GM20431 (cell line): ENCODE data around the gene ZNF765.
"Not testable (repeated sequence)": the region's sequence is repeated elsewhere in the genome, so short reads cannot be mapped to it uniquely, and the experiment has no call there.

Experiments used
- in situ Hi-C: fragments of 300-500 bp; cut with MseI, MboI; formaldehyde crosslinking; loops from one replicate; pipeline ENCODE4 v1.15.0; 2020; ENCODE audit warnings: low sequenced_read_pairs; ENCODE audit not compliant: unreplicated experiment

The ZNF765 gene

GRCh38 chr19:53394974-53395839 lies at the start of gene ZNF765:
Gene ZNF765 (plus strand): TSS chr19:53395149. CDS start chr19:53398016, 2,867 bp downstream.
- in situ Hi-C loops = no loop called here

- in situ Hi-C loops = no loop called here
Measured at GRCh38 chr19:53355739-53356138, 39.2 kb upstream of the ZNF765 start.

GRCh38 chr19:53357821-53358581 lies 36.9 kb upstream of the ZNF765 start:
- in situ Hi-C loops = no loop called here

GRCh38 chr19:53360056-53360455 lies 34.9 kb upstream of the ZNF765 start:
- in situ Hi-C loops = not testable (repeated sequence)

GRCh38 chr19:53365134-53365898 lies 29.6 kb upstream of the ZNF765 start, which contains the start of gene ZNF525:
Gene ZNF525 (plus strand): TSS chr19:53365705. CDS start chr19:53372282, 6,577 bp downstream.
- in situ Hi-C loops = no loop called here

- in situ Hi-C loops = no loop called here
Measured at GRCh38 chr19:53365899-53366493, 29.0 kb upstream of the ZNF765 start.

- in situ Hi-C loops = no loop called here
Measured at GRCh38 chr19:53372196-53372595, 22.8 kb upstream of the ZNF765 start.

- in situ Hi-C loops = no loop called here
Measured at GRCh38 chr19:53374288-53374687, 20.7 kb upstream of the ZNF765 start.

- in situ Hi-C loops = no loop called here
Measured at GRCh38 chr19:53374743-53375142, 20.2 kb upstream of the ZNF765 start.

GRCh38 chr19:53381376-53381775 lies 13.6 kb upstream of the ZNF765 start:
- in situ Hi-C loops = no loop called here

- in situ Hi-C loops = no loop called here
Measured at GRCh38 chr19:53388168-53388567, 6.8 kb upstream of the ZNF765 start.

GRCh38 chr19:53388904-53389303 lies 6.0 kb upstream of the ZNF765 start:
- in situ Hi-C loops = no loop called here

- in situ Hi-C loops = no loop called here
Measured at GRCh38 chr19:53389571-53389970, 5.4 kb upstream of the ZNF765 start.

GRCh38 chr19:53389978-53390377 lies 5.0 kb upstream of the ZNF765 start:
- in situ Hi-C loops = no loop called here

GRCh38 chr19:53394522-53394973 lies 401 bp upstream of the ZNF765 start:
- in situ Hi-C loops = no loop called here

GRCh38 chr19:53395840-53396524 lies 1.0 kb downstream of the ZNF765 start:
- in situ Hi-C loops = not testable (repeated sequence)

GRCh38 chr19:53396525-53396868 lies 1.5 kb downstream of the ZNF765 start:
- in situ Hi-C loops = no loop called here

- in situ Hi-C loops = not testable (repeated sequence)
Measured at GRCh38 chr19:53397918-53398317, 3.0 kb downstream of the ZNF765 start.

GRCh38 chr19:53409505-53410204 lies 14.7 kb downstream of the ZNF765 start:
- in situ Hi-C loops = no loop called here
